NAMALWA (cell line): Measurements from ENCODE around the gene DUOXA2.
"Not testable (repeated sequence)": the region's sequence is repeated elsewhere in the genome, so short reads cannot be mapped to it uniquely, and the experiment has no call there.

Source experiments
- DNase-seq: peaks from one replicate; pipeline ENCODE4 v3.0.0-alpha.2; 2015; ENCODE audit warnings: low spot score

Gene DUOXA2

GRCh38 chr15:45114076-45114750, at the start of gene DUOXA2, which contains the start of gene DUOX2:
DUOXA2 (plus strand) TSS chr15:45114326; CDS start chr15:45114606, 280 bp downstream.
DUOX2 (minus strand) TSS chr15:45114172; CDS start chr15:45113411, 761 bp downstream.
- no peak for DNase-seq

DNA sequence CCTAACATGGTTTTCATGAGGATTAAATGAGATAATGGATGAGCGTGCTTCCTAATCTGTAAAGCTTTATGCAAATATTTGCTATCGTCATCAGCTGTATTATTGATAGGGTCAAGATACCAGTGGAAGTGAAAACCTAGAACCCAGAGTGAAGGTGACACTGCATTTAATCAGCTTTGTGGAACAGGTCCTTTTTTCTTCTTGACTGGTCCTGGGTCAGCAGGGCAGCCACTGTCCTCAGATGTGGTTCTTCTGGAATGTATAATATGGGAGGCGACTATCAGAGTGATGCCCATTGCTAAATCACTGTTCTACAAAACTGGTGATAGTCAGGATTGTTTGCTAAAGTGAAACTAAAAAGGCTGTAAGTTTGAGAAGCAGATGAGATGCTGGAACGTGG, 49.7 kb upstream of the DUOXA2 start:
- no peak for DNase-seq

- DNase-seq: not testable (repeated sequence)
Measured at GRCh38 chr15:45069942-45070360, 44.2 kb upstream of the DUOXA2 start.

DNA sequence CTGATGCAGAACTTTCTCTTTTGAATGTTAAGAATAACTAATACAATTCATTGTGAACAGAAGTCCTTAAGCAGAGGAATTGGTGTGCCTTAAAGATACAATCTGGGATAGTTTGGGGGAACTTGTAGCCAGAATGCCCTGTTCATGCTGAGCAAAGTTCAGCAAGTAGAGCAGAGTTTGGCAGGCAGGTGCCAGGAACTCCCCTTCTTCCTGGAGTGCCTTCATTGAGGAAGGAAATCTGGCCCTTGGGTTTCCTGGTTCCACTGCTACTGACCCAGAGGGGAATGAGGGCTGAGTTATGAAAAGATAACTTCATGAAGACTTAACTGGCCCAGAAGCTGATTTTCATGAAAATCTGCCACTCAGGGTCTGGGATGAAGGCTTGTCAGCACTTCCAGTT, 40.5 kb upstream of the DUOXA2 start:
- DNase-seq: not testable (repeated sequence)

DNA sequence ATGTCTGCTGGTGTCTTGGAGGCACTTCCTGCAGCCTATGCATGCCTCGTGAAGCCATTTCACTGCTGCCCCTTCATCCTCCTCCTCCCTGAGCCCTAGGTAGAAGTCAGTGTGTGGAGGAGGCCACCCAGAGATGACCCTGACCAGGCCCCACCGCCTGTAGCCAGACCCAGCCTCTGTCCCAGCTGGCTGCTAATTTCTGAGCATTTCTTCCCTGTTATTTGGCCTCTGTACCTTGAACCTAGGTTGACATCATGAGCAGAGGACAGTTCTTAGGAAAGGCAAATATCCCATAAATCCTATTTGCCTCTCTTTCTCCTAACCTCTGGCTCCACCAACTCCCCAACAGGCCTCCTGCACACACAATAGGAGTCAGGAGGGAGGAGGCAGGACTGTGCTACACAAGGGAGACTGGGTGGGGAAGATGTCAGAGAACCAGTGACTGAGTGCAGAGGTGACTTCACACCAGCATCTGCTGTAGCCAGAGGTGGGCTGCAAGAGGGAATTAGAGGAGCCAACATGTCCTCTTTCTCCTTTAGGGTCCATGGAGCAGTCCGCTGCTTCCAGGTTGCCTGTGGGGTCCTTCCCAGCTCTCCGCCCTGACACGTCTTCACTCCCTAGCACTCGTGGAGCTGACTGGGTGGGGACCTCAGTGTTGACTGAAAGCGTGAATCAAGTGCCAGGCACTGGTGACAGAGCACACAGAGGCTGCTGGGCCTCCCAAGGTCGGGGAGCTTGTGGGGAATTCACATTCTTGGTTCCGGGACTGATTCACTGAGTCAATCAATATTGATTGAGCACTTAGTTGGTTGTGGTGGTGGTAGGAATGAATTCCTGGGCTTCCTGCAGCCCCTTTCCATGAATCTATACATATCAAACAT, 38.4 kb upstream of the DUOXA2 start:
- DNase-seq: not testable (repeated sequence)

GRCh38 chr15:45077391-45077790, 36.7 kb upstream of the DUOXA2 start:
- not testable (repeated sequence) for DNase-seq

GRCh38 chr15:45079201-45079600, 34.9 kb upstream of the DUOXA2 start:
- DNase-seq: not testable (repeated sequence)

DNA sequence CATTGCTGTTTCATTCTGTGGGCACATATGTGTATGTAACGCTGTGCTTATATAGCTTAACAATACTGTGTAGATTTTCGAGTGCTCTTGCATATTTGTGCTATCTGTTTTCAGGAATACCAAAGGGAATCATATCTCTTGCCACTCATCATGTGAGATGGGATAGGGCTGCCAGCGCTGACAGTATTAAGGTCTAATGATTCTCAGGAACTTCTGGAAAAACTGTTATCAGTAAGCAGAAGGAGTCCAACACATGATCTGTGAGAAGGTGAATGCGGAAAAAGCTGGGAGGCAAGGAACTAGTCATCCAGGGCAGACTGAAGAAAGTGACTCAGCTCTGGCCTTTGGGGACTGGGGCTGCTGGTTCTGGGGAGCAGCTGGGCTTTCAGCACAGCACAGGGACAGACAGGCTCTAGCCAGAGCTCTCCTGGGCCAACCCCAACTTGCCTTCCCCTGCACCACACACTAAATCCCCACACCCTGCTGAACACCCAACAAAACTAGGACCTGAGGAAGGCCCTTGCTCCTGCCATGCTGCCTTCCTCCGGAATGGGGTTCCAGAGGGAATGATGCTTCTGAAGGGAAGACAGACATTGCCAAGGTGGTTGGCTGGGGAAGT, 34.4 kb upstream of the DUOXA2 start:
- not testable (repeated sequence) for DNase-seq

GRCh38 chr15:45080593-45080992, 33.5 kb upstream of the DUOXA2 start:
- DNase-seq: not testable (repeated sequence)

DNA sequence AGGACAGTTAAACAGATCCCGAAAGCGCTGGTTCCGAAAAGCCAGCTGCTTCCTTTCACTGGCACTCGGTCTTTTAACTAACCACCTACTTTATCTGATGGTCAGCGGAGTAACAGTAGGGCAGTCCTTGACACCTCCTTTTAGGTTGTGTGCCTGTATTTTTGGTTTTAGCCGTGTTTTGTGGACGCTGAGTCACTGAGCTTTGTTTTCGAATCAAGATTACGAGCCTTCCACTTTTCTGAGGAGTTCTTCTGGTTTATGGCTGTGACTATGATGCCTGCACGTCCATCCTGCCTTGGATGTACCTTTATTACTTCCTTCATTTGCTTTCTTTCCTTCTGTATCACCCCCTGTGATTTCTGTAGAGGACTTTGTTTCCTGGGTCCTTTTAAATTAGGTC, 31.7 kb upstream of the DUOXA2 start:
- not testable (repeated sequence) for DNase-seq

DNA sequence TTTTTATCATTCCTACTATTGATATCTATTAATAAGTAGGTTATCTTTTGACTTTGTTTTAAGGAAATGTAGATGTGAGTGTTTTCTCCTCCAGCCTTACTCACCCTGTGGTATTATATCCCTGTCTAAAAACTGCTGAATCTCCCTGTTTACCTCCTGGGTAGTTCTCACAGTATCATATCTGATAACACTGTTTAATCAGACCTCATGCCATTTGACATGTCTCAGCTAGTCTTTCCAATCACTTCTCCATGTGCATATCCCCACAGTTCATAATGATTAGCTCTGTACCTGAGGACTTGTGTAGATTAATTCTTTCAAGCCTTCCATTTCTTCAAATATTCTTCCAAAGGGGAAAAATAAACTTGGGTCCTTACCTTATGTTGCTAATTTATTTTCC, 30.9 kb upstream of the DUOXA2 start:
- DNase-seq: no peak

GRCh38 chr15:45084163-45084562, 30.0 kb upstream of the DUOXA2 start:
- DNase-seq: no peak

DNA sequence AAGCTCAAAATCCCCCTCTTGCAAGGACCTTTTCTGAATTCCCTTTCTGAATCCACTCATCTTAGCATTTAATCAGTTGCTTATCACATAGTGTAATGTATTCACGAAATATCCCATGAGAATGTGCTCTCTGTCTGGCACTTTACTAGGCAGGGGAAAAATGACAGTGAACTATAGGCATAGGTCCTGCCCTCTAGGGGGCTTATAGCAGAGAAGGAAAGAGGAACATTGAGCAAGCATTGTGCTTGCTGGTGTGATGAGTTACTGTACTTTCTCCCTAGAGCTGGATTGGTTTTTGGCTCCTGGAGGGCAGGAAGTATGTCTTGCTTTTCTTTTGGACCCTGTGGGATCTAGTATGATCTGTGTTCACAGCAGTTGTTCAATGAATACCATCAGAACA, 26.6 kb upstream of the DUOXA2 start:
- DNase-seq: peak; percentile 26

GRCh38 chr15:45088801-45089711, 25.1 kb upstream of the DUOXA2 start:
- DNase-seq: no peak

DNA sequence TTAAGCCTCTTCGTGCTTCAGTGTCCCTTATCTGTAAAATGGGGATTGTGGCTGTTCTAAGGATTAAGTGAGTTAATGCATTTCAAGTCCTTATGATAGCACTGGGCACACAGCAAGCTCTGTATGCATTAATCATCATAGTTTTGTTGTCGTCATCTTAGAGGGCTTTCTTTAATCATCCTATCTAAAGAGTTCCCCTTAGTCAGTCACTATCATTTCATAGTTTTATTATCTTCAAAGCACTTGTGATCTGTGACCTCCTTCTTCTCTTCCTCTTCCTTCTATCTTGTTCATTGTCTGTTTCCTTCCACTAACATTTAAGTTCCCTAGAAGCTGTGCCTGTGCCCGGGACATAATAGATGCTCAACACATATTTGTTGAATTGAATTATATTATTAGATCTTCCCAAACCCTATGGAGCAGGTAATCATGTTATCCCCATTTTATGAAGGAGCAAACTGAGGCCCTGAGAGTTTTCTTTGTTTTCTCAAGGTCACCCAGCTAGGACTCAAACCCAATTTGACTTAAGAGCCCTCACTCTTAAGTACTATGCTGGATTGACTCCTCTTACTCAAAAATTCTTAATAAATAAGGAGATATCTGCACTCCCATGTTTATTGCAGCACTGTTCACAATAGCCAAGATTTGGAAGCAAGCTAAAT, 24.3 kb upstream of the DUOXA2 start:
- DNase-seq: no peak

GRCh38 chr15:45091161-45091560, 23.0 kb upstream of the DUOXA2 start:
- no peak for DNase-seq

DNA sequence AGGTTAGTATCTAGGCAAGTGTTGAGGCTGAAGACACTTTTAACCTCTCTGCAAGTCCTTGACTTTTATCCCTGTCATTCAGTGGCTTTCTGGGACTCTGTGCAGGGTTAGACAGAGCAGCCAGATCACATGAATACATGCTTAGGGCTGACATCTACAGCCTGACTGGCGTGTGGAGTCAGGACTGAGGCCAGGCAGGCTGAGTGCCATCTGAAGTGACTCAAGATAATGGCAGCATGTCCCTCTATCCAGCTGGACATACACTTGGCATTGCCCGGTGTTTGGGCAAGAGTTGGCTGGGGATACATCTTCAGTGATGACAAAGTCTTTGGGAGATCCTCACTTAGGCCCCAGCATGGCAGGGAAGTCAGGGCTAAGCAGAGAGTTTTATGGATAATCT, 22.6 kb upstream of the DUOXA2 start:
- DNase-seq: no peak

- no peak for DNase-seq
Measured at GRCh38 chr15:45093013-45093412, 21.1 kb upstream of the DUOXA2 start.

DNA sequence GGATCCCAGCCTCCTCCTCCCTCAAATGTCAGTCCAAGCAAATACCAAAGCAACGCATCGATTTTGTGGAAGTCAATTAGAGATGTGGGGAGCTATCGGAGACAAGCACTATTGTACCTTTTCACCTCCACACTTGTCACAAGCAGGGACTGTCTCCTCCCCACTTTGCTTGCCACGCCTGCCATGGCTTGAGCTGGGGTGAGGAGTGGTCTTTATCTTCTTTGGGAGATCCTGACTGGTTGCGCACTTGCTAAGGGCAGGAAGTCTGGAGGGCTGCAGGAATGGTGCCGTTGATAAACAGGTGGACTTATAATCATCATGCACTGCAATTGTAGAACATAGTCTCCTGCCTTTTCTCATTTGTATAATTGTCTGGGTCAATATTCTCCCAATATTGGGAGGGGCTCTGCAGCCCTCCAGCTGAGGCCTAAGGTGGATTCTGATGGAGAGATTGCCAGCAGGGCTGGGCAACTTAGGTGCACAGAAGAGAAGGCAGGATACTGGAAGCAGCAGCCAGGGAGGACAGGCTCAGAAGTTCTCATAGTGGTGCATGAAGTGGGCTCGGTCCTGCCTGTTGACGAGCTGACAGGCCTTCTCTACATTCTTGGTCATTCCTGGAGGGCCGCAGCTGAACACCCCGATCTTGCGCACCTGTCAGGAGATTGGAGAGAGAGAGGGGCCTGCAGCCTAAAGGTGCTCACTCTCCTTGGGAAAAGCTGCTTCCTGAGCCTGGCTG, 20.3 kb upstream of the DUOXA2 start:
- no peak for DNase-seq

GRCh38 chr15:45094358-45094730, 19.8 kb upstream of the DUOXA2 start:
- no peak for DNase-seq
